ENCODE results near the gene SLC16A8.
"Not testable (repeated sequence)": the region's sequence is repeated elsewhere in the genome, so short reads cannot be mapped to it uniquely, and the experiment has no call there.

SLC16A8 gene, protein sequence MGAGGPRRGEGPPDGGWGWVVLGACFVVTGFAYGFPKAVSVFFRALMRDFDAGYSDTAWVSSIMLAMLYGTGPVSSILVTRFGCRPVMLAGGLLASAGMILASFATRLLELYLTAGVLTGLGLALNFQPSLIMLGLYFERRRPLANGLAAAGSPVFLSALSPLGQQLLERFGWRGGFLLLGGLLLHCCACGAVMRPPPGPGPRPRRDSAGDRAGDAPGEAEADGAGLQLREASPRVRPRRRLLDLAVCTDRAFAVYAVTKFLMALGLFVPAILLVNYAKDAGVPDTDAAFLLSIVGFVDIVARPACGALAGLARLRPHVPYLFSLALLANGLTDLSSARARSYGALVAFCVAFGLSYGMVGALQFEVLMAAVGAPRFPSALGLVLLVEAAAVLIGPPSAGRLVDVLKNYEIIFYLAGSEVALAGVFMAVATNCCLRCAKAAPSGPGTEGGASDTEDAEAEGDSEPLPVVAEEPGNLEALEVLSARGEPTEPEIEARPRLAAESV

DNA sequence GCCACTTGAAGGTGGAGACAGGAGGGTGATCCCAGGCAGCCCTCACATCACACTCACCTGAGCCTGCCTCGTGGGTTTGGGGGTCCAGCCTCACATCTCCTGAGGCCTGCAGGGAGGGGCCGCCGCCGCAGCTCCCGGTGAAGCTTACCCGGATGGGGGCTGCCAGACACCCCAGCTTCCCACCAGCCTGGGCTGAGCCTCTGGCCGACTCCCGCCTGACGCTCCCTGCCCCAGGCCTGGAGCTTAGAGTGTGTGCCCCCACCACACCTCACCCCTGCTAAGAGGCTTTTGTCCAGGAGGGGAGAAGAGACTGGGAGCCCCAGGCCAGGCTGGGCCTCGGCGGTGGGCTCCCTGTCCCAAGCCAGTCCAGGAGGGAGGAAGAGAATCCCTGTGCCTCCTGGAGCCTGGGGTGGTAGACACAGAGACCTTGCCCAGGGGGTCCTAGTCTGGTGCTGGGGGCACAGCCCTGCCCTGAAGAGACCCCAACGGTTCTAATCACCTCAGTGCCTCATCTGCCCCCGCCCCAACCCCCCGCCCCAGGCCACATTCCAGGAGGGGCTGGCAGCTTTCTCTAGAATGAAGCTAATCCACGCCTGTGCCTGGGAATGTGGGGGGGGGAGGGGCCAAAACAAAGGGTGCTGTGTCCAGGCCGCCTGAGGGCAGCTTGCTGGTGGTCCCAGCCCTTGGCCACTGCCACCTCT is at the start of gene SLC16A8:
SLC16A8 (minus strand) TSS at position 254 of the 701 bp plus-strand sequence. CDS start 1,311 bp downstream, outside the sequence.
- no peak for DNase-seq

DNA sequence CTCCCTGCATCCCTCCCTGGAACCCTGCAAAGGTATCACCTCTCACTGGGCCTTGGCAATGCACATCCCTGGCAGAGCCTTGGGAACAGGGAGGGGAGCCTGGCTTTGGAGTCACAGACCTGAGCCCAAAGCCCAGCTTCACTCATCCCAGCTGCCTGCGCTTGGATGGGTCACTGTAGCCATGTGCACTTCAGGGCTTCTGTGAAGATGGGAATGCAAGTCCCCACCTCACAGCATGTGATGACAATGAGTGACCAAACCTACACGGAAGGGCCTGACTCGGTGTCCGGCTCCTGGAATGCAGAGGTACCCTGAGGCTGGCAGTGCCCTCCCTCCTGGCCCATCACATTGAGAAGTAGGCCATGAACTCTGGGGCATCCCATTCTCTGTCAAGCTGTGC is 49.3 kb upstream of the SLC16A8 start:
- DNase-seq = no peak

DNA sequence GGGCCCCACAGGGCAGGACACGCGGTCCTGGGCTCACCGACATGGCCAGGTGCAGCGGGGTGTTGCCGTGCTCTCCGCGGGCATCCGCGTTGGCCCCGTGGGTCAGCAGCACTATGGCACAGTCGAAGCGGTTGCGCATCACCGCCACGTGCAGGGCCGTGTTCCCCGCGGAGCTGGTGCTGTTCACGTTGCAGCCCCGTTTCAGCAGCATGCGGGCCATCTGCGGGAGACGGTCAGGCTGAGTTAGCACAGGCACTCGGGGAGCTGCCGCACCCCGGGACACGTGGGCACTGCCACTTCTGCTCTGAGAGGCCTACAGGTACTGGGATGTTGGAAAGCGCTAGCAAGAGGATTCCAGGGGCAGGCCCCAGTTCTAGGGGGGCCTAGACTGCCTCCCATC is 48.8 kb upstream of the SLC16A8 start:
- DNase-seq = no peak

DNA sequence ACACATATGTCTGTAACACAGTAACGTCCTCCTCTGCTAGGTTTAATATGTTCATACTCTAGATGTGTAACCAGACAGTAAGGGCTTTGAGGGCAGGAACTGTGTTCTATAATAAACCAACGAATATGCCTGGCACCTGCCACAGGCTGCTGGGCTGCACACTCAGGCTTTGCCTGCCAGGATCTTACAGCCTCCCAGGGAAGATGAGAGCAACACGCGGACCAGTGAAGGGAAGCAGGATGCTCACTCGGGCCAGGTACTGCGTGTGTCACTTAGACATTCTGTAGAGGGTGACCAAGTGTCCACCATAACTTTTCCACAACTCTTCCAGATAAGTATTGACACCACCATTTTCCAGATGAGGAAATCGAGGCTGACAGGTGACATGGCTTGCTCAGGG is 48.2 kb upstream of the SLC16A8 start:
- no peak for DNase-seq

DNA sequence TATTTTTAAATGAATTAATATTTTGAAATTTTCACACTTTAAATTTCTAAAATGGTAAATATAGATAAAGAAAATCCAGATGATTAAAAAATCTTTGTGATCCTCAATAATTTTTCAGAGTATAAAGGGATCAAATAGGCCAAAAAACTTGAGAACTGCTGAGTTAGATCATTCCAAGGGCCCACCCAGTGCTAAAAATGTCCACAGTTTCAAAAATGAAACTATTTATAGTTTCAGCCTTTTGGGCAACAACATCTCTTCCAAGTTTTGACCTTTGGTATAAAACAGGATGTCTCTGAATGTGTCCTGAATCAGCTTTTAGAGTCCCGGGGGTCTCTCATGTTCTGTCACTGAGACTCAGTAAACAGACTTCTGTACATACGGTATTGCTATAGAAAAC is 47.4 kb upstream of the SLC16A8 start:
- DNase-seq = no peak

DNA sequence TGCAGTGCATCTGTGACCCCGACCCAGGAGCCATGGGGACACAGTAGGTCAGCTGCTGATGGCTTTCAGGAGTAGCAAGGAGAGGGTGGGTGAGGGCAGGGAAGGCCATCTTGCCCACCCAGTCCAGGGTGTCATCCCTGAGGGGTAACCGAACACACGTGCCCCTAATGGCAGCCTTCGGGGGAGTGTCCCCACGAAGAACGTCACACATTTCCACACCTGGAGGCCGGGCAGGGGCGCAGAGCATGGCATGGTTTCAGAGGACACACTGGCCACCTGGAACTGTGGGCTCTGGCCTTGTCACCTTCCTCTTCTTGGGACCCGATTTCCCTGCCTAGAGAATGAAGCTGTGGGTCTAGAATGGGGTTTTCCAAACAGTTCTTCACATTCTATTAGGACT is 45.9 kb upstream of the SLC16A8 start:
- no peak for DNase-seq

DNA sequence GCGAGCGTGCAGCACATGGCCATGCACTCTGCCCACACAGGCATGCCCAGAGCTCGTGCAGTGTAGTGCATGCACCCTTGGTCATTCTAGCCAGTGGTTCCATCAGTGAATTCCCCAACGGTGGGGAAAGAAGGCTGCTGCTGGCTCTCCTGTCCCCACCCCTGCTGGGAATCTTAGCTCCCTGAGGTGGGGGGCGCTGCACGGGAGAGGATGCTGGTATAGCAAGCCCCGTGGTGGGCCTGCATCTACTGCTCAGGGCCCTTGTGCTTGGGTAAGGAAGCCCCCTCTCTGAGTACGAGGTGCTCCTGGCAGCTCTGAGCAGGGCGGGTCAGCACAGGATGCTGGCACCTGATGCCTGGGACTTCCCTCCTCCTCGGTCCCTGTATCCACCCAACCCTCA is 45.0 kb upstream of the SLC16A8 start:
- no peak for DNase-seq

DNA sequence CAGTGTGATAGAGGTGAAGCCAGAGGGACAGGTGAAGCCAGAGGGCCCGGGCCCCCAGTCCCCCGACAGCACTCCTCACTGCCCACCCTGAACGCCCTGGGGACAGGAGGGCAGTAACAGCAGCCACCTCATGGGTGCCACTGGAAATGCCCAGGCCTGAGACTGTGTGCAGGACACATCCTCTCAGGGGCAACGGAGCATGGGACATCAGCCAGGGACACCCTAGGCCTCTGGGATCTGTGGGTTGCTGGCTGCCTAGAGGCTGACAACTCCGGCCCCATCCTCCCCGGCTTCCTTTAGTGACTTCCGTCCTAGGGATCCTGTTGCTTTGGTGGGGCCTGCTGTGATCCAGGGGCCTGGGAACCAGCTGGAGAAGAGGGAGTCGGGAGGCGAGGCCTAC is 43.9 kb upstream of the SLC16A8 start:
- no peak for DNase-seq

DNA sequence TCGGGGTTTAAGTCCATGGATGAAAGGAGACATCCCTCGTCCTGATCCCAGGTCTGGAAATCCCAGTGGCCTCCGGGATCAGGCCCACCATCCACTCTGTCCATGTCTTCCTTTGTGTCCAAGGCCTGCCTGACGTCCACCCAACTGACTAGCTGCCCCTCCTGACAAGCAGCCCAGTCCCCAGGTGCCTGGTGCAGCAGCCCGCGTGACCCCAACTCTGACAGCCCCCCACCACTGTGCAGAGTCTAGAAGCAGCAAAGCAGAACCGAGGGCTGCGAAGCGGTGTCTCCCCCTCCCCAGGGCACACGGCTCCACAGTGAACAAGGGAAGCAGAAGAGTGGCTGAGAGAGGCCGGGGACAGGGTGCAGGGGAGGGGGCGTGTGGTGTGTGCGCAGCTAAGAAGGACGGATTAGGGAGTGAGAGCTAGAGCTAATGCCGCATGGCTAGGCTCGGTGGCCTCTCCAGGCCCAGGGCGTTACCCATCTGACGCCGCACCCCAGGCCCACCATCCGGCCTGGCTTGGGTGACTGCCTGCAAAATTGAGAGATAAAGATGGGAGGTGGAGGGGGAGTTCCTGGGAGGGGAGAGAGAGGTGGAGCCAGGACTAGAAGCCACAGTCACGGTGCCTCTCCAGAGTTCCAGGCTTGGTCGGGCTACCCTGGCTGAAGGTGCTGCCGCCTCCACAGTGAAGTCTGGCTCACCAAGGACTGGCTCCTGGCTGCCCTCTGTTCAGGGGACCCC is 43.1 kb upstream of the SLC16A8 start:
- no peak for DNase-seq

DNA sequence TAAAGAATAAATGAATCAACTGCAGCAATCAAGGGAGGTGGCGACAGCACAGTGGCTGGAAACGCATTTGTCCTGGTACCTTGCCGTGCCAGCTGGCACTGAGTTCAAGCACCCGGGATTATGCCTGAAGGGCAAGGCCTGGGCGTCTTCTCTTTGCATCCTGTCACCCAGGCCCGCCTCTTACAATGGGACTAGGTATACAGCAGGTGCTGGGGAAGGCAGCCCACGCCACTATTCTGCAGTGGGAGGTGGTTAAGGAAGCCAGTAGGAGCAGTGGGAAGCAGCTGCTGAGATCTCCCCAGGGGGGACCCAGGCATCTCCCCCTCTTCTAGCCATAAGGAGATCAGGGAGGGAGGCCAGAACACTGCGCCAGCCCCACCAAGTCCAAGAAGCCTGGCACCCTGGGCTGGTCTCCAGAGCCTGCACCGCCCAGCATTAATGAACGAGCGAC is 41.8 kb upstream of the SLC16A8 start:
- DNase-seq = no peak

DNA sequence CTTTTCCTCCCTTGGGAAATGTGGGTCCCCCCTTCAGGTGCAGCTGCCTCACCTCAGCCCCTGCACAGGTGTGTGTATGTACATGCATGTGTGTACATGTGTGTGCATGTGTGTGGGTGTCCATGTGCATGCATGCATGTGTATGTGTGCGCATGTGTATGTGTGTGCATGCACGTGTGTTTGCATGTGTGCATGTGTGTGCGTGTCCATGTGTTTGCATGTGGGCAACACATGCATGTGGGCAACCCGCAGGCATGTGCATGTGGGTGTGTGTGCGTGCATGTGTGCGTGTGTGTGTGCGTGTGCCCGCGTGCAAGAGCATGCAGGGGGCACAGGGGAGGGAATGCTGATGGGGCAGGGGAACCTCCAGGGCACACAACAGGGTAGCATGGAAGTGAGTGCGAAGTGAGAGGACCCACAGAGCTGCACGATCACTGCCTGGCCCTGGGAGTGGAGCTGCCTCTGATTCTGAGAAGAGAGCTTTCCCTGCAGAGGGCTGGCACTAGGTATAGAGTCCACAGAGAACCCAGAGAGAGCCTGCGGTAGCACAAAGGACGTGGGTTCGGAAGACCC is 41.1 kb upstream of the SLC16A8 start:
- no peak for DNase-seq

DNA sequence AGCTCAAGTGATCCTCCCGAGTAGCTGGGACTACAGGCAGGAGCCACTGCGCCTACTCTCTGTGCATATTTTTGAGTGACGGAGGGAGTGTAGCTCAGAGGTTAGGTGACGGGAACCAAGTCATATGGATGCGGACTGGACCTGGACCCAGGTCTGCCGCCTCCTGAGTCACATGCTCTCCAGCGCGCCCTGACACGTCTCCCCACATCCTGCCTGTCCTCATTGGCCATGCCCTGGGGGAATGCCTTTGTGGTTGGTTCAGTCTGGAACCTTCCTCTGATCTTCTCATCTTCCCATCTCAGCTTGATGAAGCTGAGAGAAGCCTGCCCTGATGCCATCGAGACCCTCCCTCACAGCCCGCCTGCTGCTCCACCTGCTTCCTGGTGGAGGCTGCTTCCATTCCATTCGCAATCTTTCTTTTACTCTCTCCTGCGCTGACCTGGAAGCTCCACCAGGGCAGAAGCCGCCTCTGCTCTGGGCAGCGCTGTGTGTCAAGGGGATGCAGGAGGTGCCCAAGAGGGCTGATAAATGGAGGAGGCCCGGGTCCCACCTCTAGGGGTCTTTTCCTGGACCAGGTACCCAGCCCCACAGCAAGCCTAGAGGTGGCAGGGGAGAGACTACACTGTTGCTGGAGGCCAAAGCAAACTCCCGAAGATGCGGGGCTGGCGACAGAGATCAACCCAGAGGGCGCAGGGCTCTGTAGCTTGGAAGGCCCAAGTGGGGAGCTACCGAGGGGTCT is 40.4 kb upstream of the SLC16A8 start:
- no peak for DNase-seq

DNA sequence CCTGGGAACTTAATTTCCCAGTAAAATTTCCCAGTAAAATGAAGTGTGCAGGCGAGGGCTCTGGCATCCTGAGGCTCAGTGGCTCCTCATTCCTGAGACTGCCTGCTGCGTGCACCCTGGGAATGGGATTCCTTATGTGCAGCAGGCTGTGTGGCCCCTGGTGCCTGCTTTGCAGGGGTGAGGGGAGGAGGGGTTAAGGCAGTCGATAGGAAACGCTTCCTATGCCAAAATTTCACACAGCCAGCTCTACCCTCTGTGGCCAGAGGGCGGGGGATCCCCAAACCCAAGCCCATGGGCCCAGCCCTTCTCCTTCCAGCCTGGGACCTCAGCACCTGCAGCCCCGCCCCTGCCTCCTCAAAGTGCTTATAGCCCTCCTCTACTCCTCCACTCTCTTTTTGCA is 38.6 kb upstream of the SLC16A8 start:
- DNase-seq = no peak

DNA sequence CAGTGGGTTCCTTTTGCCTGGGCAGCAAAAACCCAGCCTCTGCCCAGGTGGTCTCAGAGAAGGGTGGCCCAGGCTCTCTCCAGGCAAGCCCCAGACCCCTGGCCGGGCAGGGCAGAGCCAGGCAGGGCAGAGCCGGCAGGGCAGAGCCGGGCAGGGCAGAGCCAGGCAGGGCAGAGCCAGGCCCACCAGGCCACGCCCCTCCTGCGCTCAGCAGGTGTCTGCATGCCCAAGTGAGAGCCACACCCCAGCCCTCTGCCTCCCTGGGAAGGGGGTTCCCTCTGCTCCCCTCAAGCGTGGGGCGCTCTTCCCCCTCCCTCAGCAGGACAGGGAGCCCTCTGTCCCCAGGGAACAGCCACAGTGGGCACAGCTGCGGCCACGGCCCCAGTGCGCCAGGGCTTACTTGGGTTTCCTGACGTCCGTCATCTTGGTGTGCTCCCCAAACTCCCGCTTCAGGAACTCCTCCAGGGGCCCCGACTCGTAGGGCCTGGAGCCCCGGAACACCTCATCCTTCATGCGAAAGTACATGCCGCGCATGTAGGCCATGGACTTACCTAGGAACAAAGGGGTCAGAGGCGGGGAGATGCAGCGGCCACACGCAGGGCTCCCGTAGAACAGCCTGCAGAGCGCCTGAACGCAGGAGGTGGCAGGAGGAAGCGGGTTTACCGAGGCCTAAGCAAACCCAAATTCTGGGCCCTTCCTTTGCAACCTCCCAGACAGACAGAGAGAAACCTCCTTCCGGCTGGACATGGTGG is 36.6 kb upstream of the SLC16A8 start:
- DNase-seq = no peak

DNA sequence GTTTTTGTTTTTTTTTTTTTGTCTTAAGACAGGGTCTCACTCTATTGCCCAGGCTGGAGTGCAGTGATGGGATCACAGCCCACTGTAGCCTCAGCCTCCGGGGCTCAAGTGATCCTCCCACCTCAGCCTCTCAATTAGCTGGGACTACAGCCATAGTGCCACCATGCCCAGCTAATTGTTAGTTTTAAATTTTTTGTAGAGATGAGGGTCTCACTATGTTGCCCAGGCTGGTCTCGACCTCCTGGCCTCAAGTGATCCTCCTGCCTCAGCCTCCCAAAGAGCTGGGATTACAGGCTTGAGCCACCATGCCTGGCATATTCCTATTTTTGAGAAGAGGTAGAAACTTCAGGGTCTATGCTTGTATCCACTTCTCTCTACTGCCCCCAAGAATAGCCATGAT is 34.8 kb upstream of the SLC16A8 start:
- DNase-seq = not testable (repeated sequence)

DNA sequence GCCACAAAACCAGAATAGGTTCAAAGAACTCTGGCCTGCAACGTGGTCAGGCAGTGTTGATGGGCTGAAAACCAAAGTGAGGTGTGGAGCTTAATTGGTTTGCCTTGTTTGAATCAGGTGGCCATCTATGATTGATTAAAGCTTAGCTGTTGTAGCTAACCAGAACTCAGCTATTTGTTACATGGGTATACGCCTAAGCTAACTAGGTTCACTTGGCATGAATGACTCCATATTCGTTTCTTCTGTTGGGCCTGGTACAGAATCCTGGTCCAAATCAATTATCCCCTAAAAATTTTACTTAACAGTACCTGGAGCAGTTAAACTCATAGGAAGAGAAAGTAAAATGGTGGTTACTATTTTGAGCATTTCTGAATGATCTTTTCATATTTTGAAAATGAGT is 34.2 kb upstream of the SLC16A8 start:
- DNase-seq = no peak

DNA sequence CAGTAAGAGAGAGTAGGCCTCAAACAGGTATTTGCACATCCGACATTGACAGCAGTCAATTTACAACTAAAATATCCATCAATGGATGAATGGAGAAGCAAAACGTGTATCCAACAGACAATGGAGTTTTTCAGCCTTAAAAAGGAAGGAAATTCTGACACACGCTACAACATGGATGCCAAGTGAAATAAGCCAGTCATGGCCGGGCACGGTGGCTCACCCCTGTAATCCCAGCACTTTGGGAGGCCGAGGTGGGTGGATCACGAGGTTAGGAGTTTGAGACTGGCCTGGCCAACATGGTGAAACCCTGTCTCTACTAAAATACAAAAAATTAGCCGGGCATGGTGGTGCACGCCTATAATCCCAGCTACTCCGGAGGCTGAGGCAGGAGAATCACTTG is 33.6 kb upstream of the SLC16A8 start:
- DNase-seq = not testable (repeated sequence)

DNA sequence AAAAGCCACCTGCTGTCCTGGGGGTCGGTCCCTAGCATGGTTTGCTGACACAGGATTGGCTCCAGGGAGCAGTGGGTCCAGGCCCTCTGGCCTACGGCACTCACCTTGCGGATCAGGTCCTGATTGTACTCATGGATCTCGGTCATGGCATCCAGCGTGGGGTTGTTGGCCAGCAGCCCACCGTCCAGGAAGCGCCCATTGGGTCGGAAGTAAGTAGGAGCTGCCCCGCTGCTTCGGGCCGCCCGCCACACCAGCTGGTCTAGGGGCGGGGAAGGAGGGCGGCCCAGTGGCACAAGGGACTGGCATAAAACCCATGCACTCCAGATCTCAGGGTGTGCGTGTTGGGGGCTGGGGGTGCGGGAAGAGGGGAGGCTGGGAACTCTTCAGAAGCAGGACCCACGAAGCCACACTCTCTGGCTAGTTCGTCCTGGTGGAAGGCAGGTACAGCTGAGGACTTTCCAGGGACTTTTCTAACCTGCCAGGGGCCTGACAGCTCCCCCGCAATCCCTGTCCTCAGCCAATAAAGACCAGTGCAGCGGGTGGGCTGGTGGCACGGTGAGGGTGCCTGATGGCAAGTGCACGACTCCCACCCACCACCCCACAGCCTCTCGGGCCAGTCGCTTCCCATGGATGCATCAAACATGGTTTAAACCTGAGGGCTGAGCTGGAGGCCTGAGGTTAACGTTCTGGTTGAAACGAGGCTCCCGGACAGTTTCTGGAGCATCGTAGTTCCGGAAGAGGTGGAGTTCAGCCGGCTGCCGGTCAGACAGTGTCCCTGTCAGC is 31.6 kb upstream of the SLC16A8 start:
- DNase-seq = no peak

DNA sequence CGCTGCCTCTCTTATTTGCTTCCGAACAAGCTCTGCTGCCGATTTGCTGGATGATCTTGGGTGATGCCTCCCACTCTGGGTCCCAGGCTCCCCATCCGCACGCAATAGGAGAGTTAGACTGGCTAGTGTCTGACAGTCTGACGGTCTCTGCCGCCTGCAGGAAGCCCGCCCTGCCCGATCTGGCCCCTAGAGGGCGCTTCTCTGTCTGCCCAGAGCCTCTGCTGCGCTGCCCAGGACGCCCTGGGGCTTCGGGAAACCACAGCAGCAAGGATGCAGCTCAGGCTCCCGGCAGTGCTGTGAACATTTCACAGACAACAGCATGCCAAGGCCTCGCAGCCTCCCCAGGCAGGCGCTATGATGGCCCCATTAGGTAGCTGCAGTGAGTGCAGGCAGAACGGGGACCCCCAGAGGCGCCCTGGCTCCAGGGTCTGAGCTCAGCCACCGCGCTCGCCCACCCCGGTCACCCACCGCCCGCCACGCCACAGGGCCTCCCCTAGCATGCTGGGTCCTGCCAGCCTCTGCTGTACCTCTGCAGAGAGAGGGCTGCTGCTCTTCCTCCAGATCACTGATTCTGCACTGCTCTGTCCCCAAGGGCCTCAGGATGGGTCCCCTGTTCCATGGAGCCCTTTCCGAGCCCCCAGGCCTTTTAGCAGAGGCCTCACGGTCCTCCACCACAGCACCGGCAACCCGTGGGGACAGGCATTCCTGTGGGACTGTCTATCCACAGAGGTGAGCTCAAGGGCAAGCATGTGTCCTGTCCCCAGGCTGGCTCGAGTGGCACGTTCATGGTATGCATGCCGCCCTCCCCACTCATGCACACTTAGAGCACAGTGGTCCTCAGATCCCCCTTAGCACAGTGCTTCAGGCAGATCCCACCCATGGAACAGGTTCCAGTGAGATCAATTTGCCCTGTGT is 30.8 kb upstream of the SLC16A8 start:
- peak; percentile 73 to 79 for DNase-seq

DNA sequence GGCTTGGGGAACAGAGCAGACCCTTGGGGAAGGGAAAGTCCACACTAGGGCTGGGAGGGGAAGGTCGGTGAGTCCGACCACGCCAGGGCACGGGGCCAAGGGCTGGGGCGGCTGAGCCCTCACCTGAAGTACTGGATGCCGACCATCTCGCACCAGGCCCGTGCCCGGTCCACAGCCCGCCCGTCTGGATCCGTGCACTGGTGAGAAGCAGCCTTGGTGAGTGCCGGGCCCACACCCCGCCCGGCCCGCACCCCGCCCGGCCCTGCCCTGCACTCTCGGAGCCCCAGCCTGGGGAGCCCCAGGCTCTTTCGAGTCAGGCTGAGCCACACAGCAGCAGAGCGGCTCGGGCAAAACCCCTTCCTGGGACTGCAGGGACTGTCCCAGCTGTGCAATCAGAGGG is 28.4 kb upstream of the SLC16A8 start:
- DNase-seq = no peak

Data from CD4-positive, alpha-beta T cell treated with Interferon alpha-2 for 1 hour (primary cell).